ENCODE data around the gene SRSF10.

SRSF10 gene

GRCh38 chr1:23936481-23937176 lies 43.5 kb downstream of the SRSF10 start:
- TF ChIP-seq GATA2 (IDR thresholded peaks at IDR 0.05; ENCODE audit: low read depth, low read length) (no peak), GATA3 (IDR thresholded peaks at IDR 0.05; ENCODE audit: low read depth, low read length) (no peak)

GRCh38 chr1:23931491-23931880 lies 48.6 kb downstream of the SRSF10 start:
- TF ChIP-seq GATA2 (IDR thresholded peaks at IDR 0.05; ENCODE audit: low read depth, low read length) = no peak
- TF ChIP-seq GATA3 (IDR thresholded peaks at IDR 0.05; ENCODE audit: low read depth, low read length) = no peak

- TF ChIP-seq GATA2 (IDR thresholded peaks at IDR 0.05; ENCODE audit: low read depth, low read length) (no peak), GATA3 (IDR thresholded peaks at IDR 0.05; ENCODE audit: low read depth, low read length) (no peak)
Measured at GRCh38 chr1:23930861-23931490, 49.2 kb downstream of the SRSF10 start.

GRCh38 chr1:23930270-23930669 lies 49.9 kb downstream of the SRSF10 start:
- TF ChIP-seq GATA2 (IDR thresholded peaks at IDR 0.05; ENCODE audit: low read depth, low read length) (no peak), GATA3 (IDR thresholded peaks at IDR 0.05; ENCODE audit: low read depth, low read length) (no peak)

GRCh38 chr1:23928789-23929188 lies 51.3 kb downstream of the SRSF10 start:
- TF ChIP-seq GATA2 (IDR thresholded peaks at IDR 0.05; ENCODE audit: low read depth, low read length) = no peak
- no peak for TF ChIP-seq GATA3 (IDR thresholded peaks at IDR 0.05; ENCODE audit: low read depth, low read length)

- TF ChIP-seq GATA2 (IDR thresholded peaks at IDR 0.05; ENCODE audit: low read depth, low read length) = no peak
- no peak for TF ChIP-seq GATA3 (IDR thresholded peaks at IDR 0.05; ENCODE audit: low read depth, low read length)
Measured at GRCh38 chr1:23927097-23927496, 53.0 kb downstream of the SRSF10 start.

GRCh38 chr1:23925279-23925678 lies 54.8 kb downstream of the SRSF10 start:
- TF ChIP-seq GATA2 (IDR thresholded peaks at IDR 0.05; ENCODE audit: low read depth, low read length) (no peak), GATA3 (IDR thresholded peaks at IDR 0.05; ENCODE audit: low read depth, low read length) (no peak)

- no peak for TF ChIP-seq GATA2 (IDR thresholded peaks at IDR 0.05; ENCODE audit: low read depth, low read length)
- TF ChIP-seq GATA3 (IDR thresholded peaks at IDR 0.05; ENCODE audit: low read depth, low read length) = no peak
Measured at GRCh38 chr1:23924601-23925000, 55.5 kb downstream of the SRSF10 start.

GRCh38 chr1:23923592-23924499 lies 56.3 kb downstream of the SRSF10 start:
- no peak for TF ChIP-seq GATA2 (IDR thresholded peaks at IDR 0.05; ENCODE audit: low read depth, low read length)
- TF ChIP-seq GATA3 (IDR thresholded peaks at IDR 0.05; ENCODE audit: low read depth, low read length) = no peak

GRCh38 chr1:23922321-23922943 lies 57.7 kb downstream of the SRSF10 start:
- no peak for TF ChIP-seq GATA3 (IDR thresholded peaks at IDR 0.05; ENCODE audit: low read depth, low read length)
- TF ChIP-seq GATA2 (IDR thresholded peaks at IDR 0.05; ENCODE audit: low read depth, low read length) = no peak

- TF ChIP-seq GATA3 (IDR thresholded peaks at IDR 0.05; ENCODE audit: low read depth, low read length) (no peak), GATA2 (IDR thresholded peaks at IDR 0.05; ENCODE audit: low read depth, low read length) (no peak)
Measured at GRCh38 chr1:23916209-23917131, 63.7 kb downstream of the SRSF10 start.

- TF ChIP-seq GATA2 (IDR thresholded peaks at IDR 0.05; ENCODE audit: low read depth, low read length) (no peak), GATA3 (IDR thresholded peaks at IDR 0.05; ENCODE audit: low read depth, low read length) (no peak)
Measured at GRCh38 chr1:23915466-23915865, 64.7 kb downstream of the SRSF10 start.

GRCh38 chr1:23914921-23915320 lies 65.2 kb downstream of the SRSF10 start:
- TF ChIP-seq GATA3 (IDR thresholded peaks at IDR 0.05; ENCODE audit: low read depth, low read length) (no peak), GATA2 (IDR thresholded peaks at IDR 0.05; ENCODE audit: low read depth, low read length) (no peak)

All from SH-SY5Y (cell line).